ENCODE results near the gene LETM1.

DNA sequence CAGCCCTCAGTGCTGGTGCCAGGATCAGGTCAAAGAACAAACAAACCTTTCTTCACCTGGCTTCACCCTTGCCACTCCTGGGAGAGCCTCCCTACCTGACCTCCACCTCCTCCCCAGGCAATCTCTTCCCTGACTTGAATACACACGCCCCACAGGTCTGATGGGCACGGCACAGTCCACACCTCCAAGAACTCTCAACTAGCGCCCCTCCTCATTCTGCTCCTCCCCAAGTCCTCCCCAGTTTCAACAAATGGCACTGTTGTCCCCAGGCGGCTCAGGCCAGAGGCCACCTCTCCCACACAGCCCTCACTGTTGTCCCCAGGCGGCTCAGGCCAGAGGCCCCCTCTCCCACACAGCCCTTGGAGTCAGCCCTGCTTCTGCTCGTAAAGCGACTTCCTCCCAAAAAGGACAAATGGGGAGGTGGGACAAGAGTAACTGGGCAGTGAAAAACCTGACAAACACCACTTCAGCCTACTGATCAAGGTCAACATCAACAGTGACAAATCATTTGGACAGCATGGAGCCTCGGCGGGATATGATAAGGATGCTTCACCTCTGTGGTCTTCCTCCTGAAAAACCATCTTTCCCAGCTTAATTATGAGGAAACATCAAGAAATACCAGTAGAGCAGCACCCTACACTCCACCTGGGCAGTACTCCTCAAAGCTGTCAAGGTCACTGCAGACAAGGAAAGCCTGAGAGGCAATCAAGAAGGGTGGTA, 2.9 kb downstream of the LETM1 start:
- TF ChIP-seq EZH2 (IDR thresholded peaks at IDR 0.05): no peak
- no peak for TF ChIP-seq POLR2AphosphoS5 (IDR thresholded peaks at IDR 0.05; ENCODE audit: borderline replicate concordance, low read depth, low read length)
- no peak for TF ChIP-seq FOXP2 (optimal IDR thresholded peaks at IDR 0.05; ENCODE audit: control extremely low read depth, extremely low read length, insufficient read depth)

Data from SK-N-MC (cell line).